Stimulated activated effector memory CD8-positive, alpha-beta T cell treated with anti-CD3 and anti-CD28 coated beads, Interleukin-12 subunit alpha, Interleukin-12 subunit beta, amount 100 ng/mL, for 72 hours (primary cell): ENCODE results near the gene PHF13.

Experiments used
- ATAC-seq: fragments of 150-1000 bp; cut with Tn5 transposase; 2 replicates; pipeline ENCODE4 v1.10.0; 2021
- DNase-seq, 2 donors: peaks; one replicate each; pipeline ENCODE4 v3.0.0; 2021 to 2022; ENCODE audit warnings: low spot score in 2 of 2
- H3K27ac Mint-ChIP-seq: one replicate; pipeline ENCODE4 v1.8.0; 2022; ENCODE audit warnings: mild to moderate bottlenecking, mixed read lengths
- H3K36me3 Mint-ChIP-seq: one replicate; pipeline ENCODE4 v1.8.0; 2022; ENCODE audit warnings: mild to moderate bottlenecking, mixed read lengths
- H3K4me1 Mint-ChIP-seq: one replicate; pipeline ENCODE4 v1.8.0; 2022; ENCODE audit warnings: mixed read lengths
- H3K4me3 Mint-ChIP-seq: one replicate; pipeline ENCODE4 v1.8.0; 2022; ENCODE audit warnings: mild to moderate bottlenecking, mixed read lengths
- H3K9me3 Mint-ChIP-seq: one replicate; pipeline ENCODE4 v1.8.0; 2022; ENCODE audit warnings: mixed read lengths

PHF13 gene

GRCh38 chr1:6612641-6613360 is 730 bp upstream of the PHF13 start:
- H3K4me1 Mint-ChIP-seq, result peaks cover 26% of the 10 kb centered on the region
- H3K9me3 Mint-ChIP-seq, result no peaks in the 10 kb centered on the region
- H3K4me3 Mint-ChIP-seq, result peak overlapping the region; percentile 89
- H3K36me3 Mint-ChIP-seq, result peaks cover 14% of the 10 kb centered on the region
- H3K27ac Mint-ChIP-seq, result peak overlapping the region; percentile 89
- no peak for DNase-seq
- ATAC-seq, result peak; percentile 67

- ATAC-seq, result peak; percentile 3
- Mint-ChIP-seq H3K9me3 (no peaks in the 10 kb centered on the region), H3K4me3 (peak overlapping the region; percentile 89), H3K4me1 (peaks cover 26% of the 10 kb centered on the region), H3K36me3 (peaks cover 29% of the 10 kb centered on the region), H3K27ac (no peak overlapping the region)
- peak; percentile 43 to 79 for DNase-seq
These were observed 743 bp downstream of the PHF13 start for GRCh38 chr1:6614019-6614928.

- Mint-ChIP-seq H3K4me1 (peaks cover 26% of the 10 kb centered on the region), H3K36me3 (peaks cover 37% of the 10 kb centered on the region), H3K9me3 (no peaks in the 10 kb centered on the region), H3K4me3 (peak overlapping the region; percentile 89), H3K27ac (peak overlapping the region; percentile 34)
- DNase-seq (no peak), ATAC-seq (no peak)
These were observed 1.6 kb downstream of the PHF13 start for GRCh38 chr1:6614929-6615785.

GRCh38 chr1:6619045-6619444 is 5.5 kb downstream of the PHF13 start:
- Mint-ChIP-seq H3K27ac (no peak overlapping the region), H3K36me3 (peaks cover 63% of the 10 kb centered on the region), H3K4me1 (peaks cover 28% of the 10 kb centered on the region), H3K9me3 (no peaks in the 10 kb centered on the region), H3K4me3 (no peak overlapping the region)
- DNase-seq (no peak), ATAC-seq (no peak)

- no peaks in the 10 kb centered on the region for H3K9me3 Mint-ChIP-seq
- ATAC-seq (no peak), DNase-seq (no peak)
- H3K27ac Mint-ChIP-seq, result no peak overlapping the region
- no peak overlapping the region for H3K4me3 Mint-ChIP-seq
- peaks cover 73% of the 10 kb centered on the region for H3K36me3 Mint-ChIP-seq
- H3K4me1 Mint-ChIP-seq, result peaks cover 31% of the 10 kb centered on the region
These were observed 8.2 kb downstream of the PHF13 start for GRCh38 chr1:6621429-6622391.

- Mint-ChIP-seq H3K27ac (no peak overlapping the region), H3K9me3 (no peaks in the 10 kb centered on the region), H3K4me1 (peaks cover 32% of the 10 kb centered on the region), H3K36me3 (peaks cover 74% of the 10 kb centered on the region), H3K4me3 (no peak overlapping the region)
- DNase-seq (no peak), ATAC-seq (no peak)
These were observed 9.0 kb downstream of the PHF13 start for GRCh38 chr1:6622396-6623152.

- H3K4me3 Mint-ChIP-seq, result no peak overlapping the region
- DNase-seq, result no peak
- no peaks in the 10 kb centered on the region for H3K9me3 Mint-ChIP-seq
- peaks cover 38% of the 10 kb centered on the region for H3K4me1 Mint-ChIP-seq
- ATAC-seq, result no peak
- no peak overlapping the region for H3K27ac Mint-ChIP-seq
- peaks cover 72% of the 10 kb centered on the region for H3K36me3 Mint-ChIP-seq
These were observed 9.9 kb downstream of the PHF13 start for GRCh38 chr1:6623269-6623965.

GRCh38 chr1:6624710-6625583 is 11.4 kb downstream of the PHF13 start, which contains the start of gene THAP3:
Gene THAP3 (plus strand): TSS chr1:6624868. CDS start chr1:6625219, 351 bp downstream.
- Mint-ChIP-seq H3K4me1 (peaks cover 47% of the 10 kb centered on the region), H3K36me3 (peaks cover 71% of the 10 kb centered on the region), H3K4me3 (peak within 1 kb of the TSS; percentile 77), H3K27ac (peak within 1 kb of the TSS; percentile 87), H3K9me3 (no peaks in the 10 kb centered on the region)
- peak; percentile 95 for ATAC-seq
- DNase-seq, result peak; percentile 76 to 91

GRCh38 chr1:6625584-6626149 is 12.1 kb downstream of the PHF13 start:
- peaks cover 71% of the 10 kb centered on the region for H3K36me3 Mint-ChIP-seq
- peak overlapping the region; percentile 77 for H3K4me3 Mint-ChIP-seq
- H3K27ac Mint-ChIP-seq, result peak overlapping the region; percentile 87
- peaks cover 48% of the 10 kb centered on the region for H3K4me1 Mint-ChIP-seq
- H3K9me3 Mint-ChIP-seq, result no peaks in the 10 kb centered on the region
- ATAC-seq (peak; percentile 61), DNase-seq (no peak)

GRCh38 chr1:6627031-6627430 is 13.5 kb downstream of the PHF13 start:
- peak overlapping the region; percentile 76 for H3K27ac Mint-ChIP-seq
- H3K9me3 Mint-ChIP-seq, result no peaks in the 10 kb centered on the region
- no peak for ATAC-seq
- DNase-seq, result no peak
- H3K4me3 Mint-ChIP-seq, result peak overlapping the region; percentile 77
- peaks cover 48% of the 10 kb centered on the region for H3K4me1 Mint-ChIP-seq
- H3K36me3 Mint-ChIP-seq, result peaks cover 71% of the 10 kb centered on the region

- peak overlapping the region; percentile 76 for H3K27ac Mint-ChIP-seq
- peak overlapping the region; percentile 77 for H3K4me3 Mint-ChIP-seq
- H3K36me3 Mint-ChIP-seq, result peaks cover 71% of the 10 kb centered on the region
- H3K4me1 Mint-ChIP-seq, result peaks cover 42% of the 10 kb centered on the region
- H3K9me3 Mint-ChIP-seq, result no peaks in the 10 kb centered on the region
- no peak for ATAC-seq
- DNase-seq, result no peak
These were observed 14.5 kb downstream of the PHF13 start for GRCh38 chr1:6627841-6628545.
